ENCODE data around the gene TSHZ2.

DNA sequence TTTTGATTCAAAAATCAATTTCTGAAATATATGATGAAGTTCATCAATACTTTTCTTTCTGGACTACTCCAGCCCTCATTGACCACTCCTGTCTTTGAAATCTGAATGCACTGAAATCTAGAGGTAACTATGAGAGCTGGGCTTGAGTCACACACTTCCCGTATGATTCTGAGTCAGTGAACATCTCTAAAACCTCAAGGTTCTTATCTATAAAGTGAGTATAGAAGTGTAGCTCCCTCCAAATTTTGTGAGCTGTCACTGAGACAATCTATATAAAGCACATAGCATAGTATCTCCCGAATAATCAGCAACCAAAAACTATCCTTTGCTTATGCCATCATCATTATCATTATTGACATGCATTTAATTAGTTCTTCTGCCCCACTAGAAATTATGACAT lies 182.4 kb downstream of the TSHZ2 start:
- TF ChIP-seq, protein P1, sequence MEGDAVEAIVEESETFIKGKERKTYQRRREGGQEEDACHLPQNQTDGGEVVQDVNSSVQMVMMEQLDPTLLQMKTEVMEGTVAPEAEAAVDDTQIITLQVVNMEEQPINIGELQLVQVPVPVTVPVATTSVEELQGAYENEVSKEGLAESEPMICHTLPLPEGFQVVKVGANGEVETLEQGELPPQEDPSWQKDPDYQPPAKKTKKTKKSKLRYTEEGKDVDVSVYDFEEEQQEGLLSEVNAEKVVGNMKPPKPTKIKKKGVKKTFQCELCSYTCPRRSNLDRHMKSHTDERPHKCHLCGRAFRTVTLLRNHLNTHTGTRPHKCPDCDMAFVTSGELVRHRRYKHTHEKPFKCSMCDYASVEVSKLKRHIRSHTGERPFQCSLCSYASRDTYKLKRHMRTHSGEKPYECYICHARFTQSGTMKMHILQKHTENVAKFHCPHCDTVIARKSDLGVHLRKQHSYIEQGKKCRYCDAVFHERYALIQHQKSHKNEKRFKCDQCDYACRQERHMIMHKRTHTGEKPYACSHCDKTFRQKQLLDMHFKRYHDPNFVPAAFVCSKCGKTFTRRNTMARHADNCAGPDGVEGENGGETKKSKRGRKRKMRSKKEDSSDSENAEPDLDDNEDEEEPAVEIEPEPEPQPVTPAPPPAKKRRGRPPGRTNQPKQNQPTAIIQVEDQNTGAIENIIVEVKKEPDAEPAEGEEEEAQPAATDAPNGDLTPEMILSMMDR (conservative IDR thresholded peaks at IDR 0.05 in 1 of 2, IDR thresholded peaks at IDR 0.05 in 1 of 2; ENCODE audit: extremely low read depth in 1 of 2, insufficient read depth in 1 of 2, low read depth in 1 of 2, low read length in 2 of 2) = no peak
- TF ChIP-seq EZH2 (IDR thresholded peaks at IDR 0.05; ENCODE audit: borderline replicate concordance, low read length) = no peak
